ENCODE results near the gene LRRC27. TPM values are rescaled to one million over a fixed set of nuclear protein-coding genes. Genes with fewer than 3 reads are reported as not detected.

Gene LRRC27
- total RNA-seq, 1 donor from 2014 or later = 5.8 TPM

DNA sequence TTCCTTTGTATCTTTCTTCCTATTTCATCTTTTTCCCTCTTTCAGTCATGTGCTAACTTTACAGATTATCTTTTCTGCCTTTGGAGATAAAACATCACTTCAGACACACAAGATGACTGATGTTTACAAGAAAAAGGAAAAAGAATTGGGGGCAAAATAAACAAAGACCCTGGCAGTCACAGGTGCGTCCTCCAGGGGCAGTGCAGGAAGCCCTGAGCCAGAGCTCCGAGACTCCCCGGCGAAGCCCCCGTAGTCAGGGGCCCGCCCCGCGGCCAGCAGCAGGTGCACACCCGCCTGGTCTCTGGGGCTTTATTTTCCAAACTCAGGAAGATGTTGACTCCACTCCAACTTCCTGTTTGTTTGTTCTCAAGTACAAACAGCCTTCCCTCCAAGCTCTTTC, 34.5 kb upstream of the LRRC27 start:
- DNase-seq (ENCODE audit: low read depth) = no peak
- no peak for TF ChIP-seq CTCF (conservative IDR thresholded peaks at IDR 0.05; ENCODE audit: low read depth, low read length)

GRCh38 chr10:132298038-132298881, 33.7 kb upstream of the LRRC27 start:
- DNase-seq (ENCODE audit: low read depth) = no peak
- TF ChIP-seq CTCF (conservative IDR thresholded peaks at IDR 0.05; ENCODE audit: low read depth, low read length) = no peak
- no peak overlapping the region for H3K4me3 ChIP-seq (ENCODE audit: low read depth, low read length)

More for the DNA sequence above, 34.5 kb upstream of the LRRC27 start:
- no peak overlapping the region for H3K4me3 ChIP-seq (ENCODE audit: low read depth, low read length)

DNA sequence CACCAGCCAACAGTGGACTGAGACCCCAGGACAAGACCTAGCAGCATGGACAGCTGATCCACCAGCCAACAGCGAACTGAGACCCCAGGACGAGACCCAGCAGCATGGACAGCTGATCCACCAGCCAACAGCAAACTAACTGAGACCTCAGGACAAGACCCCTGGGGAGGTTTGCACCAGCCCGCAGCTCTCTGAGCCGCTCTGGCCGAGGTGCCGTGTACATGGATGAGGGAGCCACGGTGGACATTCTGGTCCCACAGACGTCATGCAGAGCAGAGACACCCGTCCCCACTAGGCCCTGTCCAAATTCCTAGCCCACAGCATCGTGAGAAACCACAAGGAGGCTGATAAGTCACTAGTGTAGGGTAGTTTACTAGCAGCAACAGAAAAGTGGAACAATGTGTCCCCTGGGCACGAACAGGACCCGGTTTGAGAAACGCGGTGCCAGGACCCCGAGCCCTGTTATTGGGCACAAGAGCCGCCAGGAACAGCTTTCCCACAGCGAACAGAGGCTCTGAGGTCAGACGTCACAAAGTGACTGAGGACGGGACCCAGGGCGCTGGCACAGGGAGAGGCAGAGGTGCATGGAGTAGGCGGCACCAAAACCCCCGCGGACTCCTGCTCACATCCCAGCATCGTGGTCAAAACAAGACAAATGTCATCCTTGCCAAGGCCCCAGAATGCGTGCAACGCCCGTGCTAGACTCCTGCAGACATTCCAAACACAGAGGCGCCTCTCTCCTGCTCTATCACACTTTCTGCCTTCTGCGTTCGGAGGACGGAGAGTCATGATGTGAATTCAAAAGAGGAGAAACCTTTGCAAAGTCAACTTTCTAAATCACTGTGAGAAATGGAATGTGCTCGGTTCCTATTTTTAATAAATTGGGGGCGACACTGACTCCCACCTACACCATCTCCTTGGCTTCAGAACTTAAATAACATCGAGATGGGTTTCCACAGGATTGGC, 32.3 kb upstream of the LRRC27 start:
- no peak for TF ChIP-seq CTCF (conservative IDR thresholded peaks at IDR 0.05; ENCODE audit: low read depth, low read length)
- DNase-seq (ENCODE audit: low read depth) = no peak
- H3K4me3 ChIP-seq (ENCODE audit: low read depth, low read length) = no peak overlapping the region

GRCh38 chr10:132300582-132300981, 31.4 kb upstream of the LRRC27 start:
- no peak overlapping the region for H3K4me3 ChIP-seq (ENCODE audit: low read depth, low read length)
- no peak for DNase-seq (ENCODE audit: low read depth)
- TF ChIP-seq CTCF (conservative IDR thresholded peaks at IDR 0.05; ENCODE audit: low read depth, low read length) = no peak

GRCh38 chr10:132301371-132302330, 30.3 kb upstream of the LRRC27 start:
- DNase-seq (ENCODE audit: low read depth) = no peak
- no peak overlapping the region for H3K4me3 ChIP-seq (ENCODE audit: low read depth, low read length)
- TF ChIP-seq CTCF (conservative IDR thresholded peaks at IDR 0.05; ENCODE audit: low read depth, low read length) = no peak

All from epithelial cell of proximal tubule (primary cell).